ENCODE results near the gene FOXD2. TPM values are rescaled to one million over a fixed set of nuclear protein-coding genes. Genes with fewer than 3 reads are reported as not detected.

The FOXD2 gene
- total RNA-seq, 2 donors from 2014 or later = 0.07 to 0.26 TPM

- no peak overlapping the region for H3K4me3 ChIP-seq (ENCODE audit: low read length)
- H3K9me3 Mint-ChIP-seq = no peaks in the 10 kb centered on the region
- no peak overlapping the region for H3K27ac ChIP-seq (ENCODE audit: low read depth, low read length)
- no peak overlapping the region for H3K27ac Mint-ChIP-seq
- no peaks in the 10 kb centered on the region for H3K27me3 Mint-ChIP-seq (ENCODE audit: insufficient read depth)
- H3K36me3 ChIP-seq (ENCODE audit: control insufficient read depth, insufficient read depth, low read length) = no peaks in the 10 kb centered on the region
- peaks cover 8% of the 10 kb centered on the region for H3K4me1 ChIP-seq (ENCODE audit: control insufficient read depth, insufficient read depth, low read length)
- no peak for DNase-seq
- 3 to 9% methylated on average over 20 to 25 of the region's 25 CpGs for WGBS, 2 experiments (ENCODE audit: insufficient coverage in 1 of 2, insufficient read length in 1 of 2)
- no peak for TF ChIP-seq CTCF (conservative IDR thresholded peaks at IDR 0.05)
- no peak overlapping the region for H3K4me3 Mint-ChIP-seq
- H3K9me3 ChIP-seq (ENCODE audit: control insufficient read depth, low read length) = no peaks in the 10 kb centered on the region
- peaks cover 100% of the 10 kb centered on the region for H3K27me3 ChIP-seq (ENCODE audit: control insufficient read depth, insufficient read depth, low read length, poor library complexity, severe bottlenecking)
- no peaks in the 10 kb centered on the region for H3K36me3 Mint-ChIP-seq (ENCODE audit: low read depth)
- H3K9ac ChIP-seq (ENCODE audit: extremely low read depth, low read length, poor library complexity, severe bottlenecking) = no peak overlapping the region
- H3K4me1 Mint-ChIP-seq = peaks cover 19% of the 10 kb centered on the region
Measured at GRCh38 chr1:47445823-47446550, 8.1 kb downstream of the FOXD2 start.

- no peak overlapping the region for H3K27ac ChIP-seq (ENCODE audit: low read depth, low read length)
- H3K9me3 ChIP-seq (ENCODE audit: control insufficient read depth, low read length) = no peaks in the 10 kb centered on the region
- no peak overlapping the region for H3K4me3 ChIP-seq (ENCODE audit: low read length)
- no peak overlapping the region for H3K4me3 Mint-ChIP-seq
- no peak for DNase-seq
- H3K4me1 Mint-ChIP-seq = peaks cover 17% of the 10 kb centered on the region
- peaks cover 8% of the 10 kb centered on the region for H3K4me1 ChIP-seq (ENCODE audit: control insufficient read depth, insufficient read depth, low read length)
- no peaks in the 10 kb centered on the region for H3K36me3 Mint-ChIP-seq (ENCODE audit: low read depth)
- WGBS, 2 experiments (ENCODE audit: insufficient coverage in 1 of 2, insufficient read length in 1 of 2) = 65% methylated on average over 4 of the region's 4 CpGs; no CpG with 5 or more reads in 1 of the 2 experiments
- no peak overlapping the region for H3K27ac Mint-ChIP-seq
- no peak for TF ChIP-seq CTCF (conservative IDR thresholded peaks at IDR 0.05)
- no peaks in the 10 kb centered on the region for H3K36me3 ChIP-seq (ENCODE audit: control insufficient read depth, insufficient read depth, low read length)
- H3K27me3 ChIP-seq (ENCODE audit: control insufficient read depth, insufficient read depth, low read length, poor library complexity, severe bottlenecking) = peaks cover 99% of the 10 kb centered on the region
- no peak overlapping the region for H3K9ac ChIP-seq (ENCODE audit: extremely low read depth, low read length, poor library complexity, severe bottlenecking)
- H3K27me3 Mint-ChIP-seq (ENCODE audit: insufficient read depth) = no peaks in the 10 kb centered on the region
- H3K9me3 Mint-ChIP-seq = no peaks in the 10 kb centered on the region
Measured at GRCh38 chr1:47448462-47449222, 10.8 kb downstream of the FOXD2 start.

- DNase-seq = peak; percentile 94
- Histone ChIP-seq H3K4me1 (ENCODE audit: control insufficient read depth, insufficient read depth, low read length) (peaks cover 4% of the 10 kb centered on the region), H3K4me3 (ENCODE audit: low read length) (no peak overlapping the region), H3K9ac (ENCODE audit: extremely low read depth, low read length, poor library complexity, severe bottlenecking) (no peak overlapping the region), H3K27me3 (ENCODE audit: control insufficient read depth, insufficient read depth, low read length, poor library complexity, severe bottlenecking) (peaks cover 85% of the 10 kb centered on the region), H3K27ac (ENCODE audit: low read depth, low read length) (no peak overlapping the region), H3K36me3 (ENCODE audit: control insufficient read depth, insufficient read depth, low read length) (no peaks in the 10 kb centered on the region), H3K9me3 (ENCODE audit: control insufficient read depth, low read length) (no peaks in the 10 kb centered on the region)
- TF ChIP-seq CTCF (conservative IDR thresholded peaks at IDR 0.05) = peak; percentile 94
- peaks cover 5% of the 10 kb centered on the region for H3K4me1 Mint-ChIP-seq
- H3K27me3 Mint-ChIP-seq (ENCODE audit: insufficient read depth) = peaks cover 8% of the 10 kb centered on the region
- WGBS, 2 experiments (ENCODE audit: insufficient coverage in 1 of 2, insufficient read length in 1 of 2) = 26 to 27% methylated on average over 31 to 36 of the region's 36 CpGs
- no peak overlapping the region for H3K4me3 Mint-ChIP-seq
- no peak overlapping the region for H3K27ac Mint-ChIP-seq
- no peaks in the 10 kb centered on the region for H3K36me3 Mint-ChIP-seq (ENCODE audit: low read depth)
- H3K9me3 Mint-ChIP-seq = no peaks in the 10 kb centered on the region
Measured at GRCh38 chr1:47449822-47450552, 12.1 kb downstream of the FOXD2 start.

Measured in endodermal cell (in vitro differentiated cells).